GM21367 (cell line): ENCODE measurements around the gene S100A16.
A peak's percentile ranks its signal among the peaks of the same experiment; 100 is the strongest.
"Not testable (repeated sequence)": the region's sequence is repeated elsewhere in the genome, so short reads cannot be mapped to it uniquely, and the experiment has no call there.

ENCODE experiments used
- ATAC-seq: cut with Tn5 transposase; IDR thresholded peaks from one replicate; pipeline ENCODE4 v1.9.1; 2021; ENCODE audit not compliant: unreplicated experiment

The S100A16 gene, protein sequence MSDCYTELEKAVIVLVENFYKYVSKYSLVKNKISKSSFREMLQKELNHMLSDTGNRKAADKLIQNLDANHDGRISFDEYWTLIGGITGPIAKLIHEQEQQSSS

DNA sequence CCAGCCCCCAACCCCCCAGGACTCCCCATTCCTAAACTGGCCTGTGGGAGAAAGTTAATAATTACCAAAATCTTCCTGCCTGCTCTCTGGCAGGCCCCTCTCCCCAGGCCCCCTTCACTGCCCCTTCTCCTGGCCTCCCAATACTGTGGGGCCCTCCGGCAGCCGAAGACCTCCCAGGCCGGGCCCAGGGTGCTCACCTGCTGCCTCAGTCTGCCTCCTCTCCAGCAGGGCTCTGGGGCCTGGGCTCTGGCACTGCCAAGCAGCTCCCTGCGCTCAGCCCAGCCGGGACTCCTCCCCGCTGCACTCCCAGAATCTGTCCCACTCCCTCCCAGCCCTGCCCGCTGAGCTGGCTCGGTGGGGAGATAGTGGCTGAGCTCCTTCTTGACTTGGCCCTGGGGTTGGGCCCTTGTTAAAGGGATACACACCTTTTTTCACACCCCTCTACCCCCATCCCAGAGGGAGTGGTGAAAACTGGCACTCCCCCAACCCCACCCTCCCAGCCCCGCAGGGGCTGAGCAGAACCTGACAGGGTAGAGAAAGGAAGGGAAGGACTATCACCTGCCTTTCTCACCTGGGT lies at the start of gene S100A16:
Gene S100A16 (minus strand): TSS at position 383 of the 577 bp plus-strand sequence. CDS start 4,986 bp downstream, outside the sequence.
- ATAC-seq: no peak

DNA sequence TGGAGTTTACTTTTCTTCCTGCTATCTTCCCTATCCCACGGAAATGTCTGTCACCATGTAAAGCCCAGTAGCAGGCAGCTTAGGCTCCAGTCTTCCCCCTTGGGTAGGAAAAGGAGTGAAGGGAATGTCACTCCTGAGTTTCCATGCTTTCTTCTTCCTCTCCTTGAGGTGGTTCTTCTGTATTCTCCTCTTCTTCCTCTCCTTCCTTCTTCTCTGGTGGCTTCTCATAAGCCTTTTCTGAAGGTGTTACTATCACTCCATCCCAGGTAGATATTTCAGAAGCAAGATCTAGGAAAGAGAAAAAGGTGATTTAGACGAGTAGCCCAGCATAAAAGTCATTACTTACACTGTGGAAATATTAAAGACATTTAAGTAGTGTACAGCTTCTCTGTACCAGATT lies 49.3 kb upstream of the S100A16 start:
- no peak for ATAC-seq

DNA sequence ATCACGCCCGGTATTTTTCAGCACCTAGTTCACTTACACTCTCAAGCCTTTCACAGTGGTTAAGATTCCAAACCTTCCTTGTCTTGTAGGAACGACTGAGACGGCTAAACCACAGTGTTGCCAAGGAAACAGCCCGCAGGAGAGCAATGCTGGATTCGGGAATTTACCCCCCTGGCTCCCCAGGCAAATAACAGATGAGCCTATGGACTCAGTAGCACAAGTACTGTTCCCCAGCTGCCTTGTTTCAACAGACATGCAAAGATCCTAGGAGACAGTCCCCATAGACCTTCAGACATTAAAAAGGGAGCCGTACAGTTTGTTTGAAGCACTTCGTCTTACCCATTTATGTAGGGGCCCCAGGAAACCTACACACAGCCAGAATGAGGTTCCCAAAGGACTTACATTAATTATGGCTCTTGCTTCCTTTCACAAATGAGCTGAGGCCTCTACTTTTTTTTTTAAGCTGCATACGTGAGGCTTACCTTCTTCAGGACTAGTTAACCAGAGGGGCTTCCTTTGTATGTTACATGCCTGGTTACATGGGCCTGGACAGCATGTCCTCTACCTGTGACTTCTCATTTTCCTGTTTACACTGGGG lies 48.3 kb upstream of the S100A16 start:
- no peak for ATAC-seq

DNA sequence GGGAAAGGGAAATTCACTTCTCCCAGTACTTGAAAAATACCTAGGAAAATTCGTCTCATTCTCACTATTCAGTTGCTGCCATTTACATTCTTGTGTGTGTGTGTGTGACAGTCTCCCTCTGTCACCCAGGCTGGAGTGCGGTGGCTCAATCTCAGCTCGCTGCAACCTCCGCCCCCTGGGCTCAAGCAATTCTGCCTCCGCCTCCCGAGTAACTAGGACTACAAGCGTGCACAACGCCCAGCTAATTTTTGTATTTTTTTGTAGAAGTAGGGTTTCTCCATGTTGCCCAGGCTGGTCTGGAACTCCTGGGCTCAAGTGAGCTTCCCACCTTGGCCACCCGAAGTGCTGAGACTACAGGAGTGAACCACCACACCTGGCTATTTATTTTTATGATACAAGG lies 46.7 kb upstream of the S100A16 start:
- no peak for ATAC-seq

DNA sequence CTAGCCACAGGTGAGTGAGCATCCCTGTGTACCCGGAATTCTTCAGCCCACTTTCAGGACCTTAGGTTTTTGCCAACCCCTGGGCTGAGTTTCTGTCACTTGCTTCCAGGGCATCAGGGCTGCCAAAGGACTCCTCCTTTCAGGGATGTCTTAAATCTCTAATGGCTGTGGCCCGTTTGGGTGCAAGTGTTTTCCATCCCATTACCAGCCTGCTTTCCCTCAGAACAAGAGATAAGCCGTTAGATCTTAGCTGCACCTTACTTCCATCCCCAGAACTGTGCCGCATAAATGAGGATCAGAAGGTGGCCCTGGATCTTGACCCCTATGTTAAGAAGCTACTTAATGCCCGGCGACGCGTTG lies 46.2 kb upstream of the S100A16 start:
- ATAC-seq: no peak

DNA sequence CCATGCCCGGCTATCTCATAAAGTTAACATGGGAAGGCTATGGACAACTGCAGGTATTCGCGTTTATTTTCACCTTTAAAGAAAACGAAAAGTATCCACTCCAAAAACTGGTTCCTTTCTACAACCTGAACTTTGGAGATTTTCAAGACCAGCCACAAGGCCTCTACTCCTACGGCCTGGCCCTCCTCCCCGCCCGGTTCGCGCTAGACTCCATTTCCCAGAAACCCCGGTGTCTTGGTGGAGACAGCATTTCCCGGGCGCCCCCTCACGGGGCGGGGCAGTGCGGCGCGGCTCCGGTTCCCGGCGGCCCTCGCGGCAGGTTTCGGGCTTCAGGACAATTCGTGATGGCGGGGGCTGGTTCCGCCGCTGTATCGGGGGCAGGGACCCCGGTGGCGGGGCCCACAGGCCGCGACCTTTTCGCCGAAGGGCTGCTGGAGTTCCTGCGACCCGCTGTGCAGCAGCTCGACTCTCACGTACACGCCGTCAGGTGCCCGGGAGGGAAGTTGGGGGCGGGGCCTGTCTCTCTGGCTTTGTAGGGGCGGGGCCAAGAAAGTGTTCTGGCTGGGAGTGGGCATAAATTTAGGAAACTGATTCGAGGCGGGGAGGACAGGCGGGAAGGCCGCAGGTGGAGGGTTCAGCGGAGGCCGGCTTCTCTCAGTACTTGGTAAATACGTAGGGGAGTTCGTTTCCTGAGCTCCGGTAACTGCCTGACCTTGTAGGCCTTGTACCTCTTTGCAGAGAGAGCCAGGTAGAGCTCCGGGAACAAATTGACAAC lies 45.6 kb upstream of the S100A16 start, which contains the start of gene SNAPIN:
Gene SNAPIN (plus strand): TSS at position 304 of the 775 bp plus-strand sequence. CDS start 41 bp downstream, at position 345.
- peak; percentile 73 for ATAC-seq

DNA sequence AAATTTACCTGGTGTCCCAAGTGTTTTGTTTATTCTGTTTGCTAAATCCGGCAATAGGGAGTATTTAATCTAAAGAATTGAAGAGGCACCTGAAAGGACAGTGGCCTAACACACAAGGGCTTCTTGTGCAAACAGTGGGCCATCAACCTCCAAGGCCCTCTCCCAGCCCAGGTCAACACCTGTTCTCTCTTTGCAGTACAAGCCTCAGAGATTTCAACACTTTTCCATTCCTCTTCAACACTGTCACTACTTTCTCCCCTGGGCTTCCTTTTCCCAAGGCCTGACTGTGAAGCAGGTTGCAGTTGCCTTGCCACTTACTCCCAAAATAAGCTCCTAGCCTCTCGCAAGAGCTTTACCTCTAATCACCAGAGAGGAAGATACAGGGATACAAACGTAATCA lies 42.4 kb upstream of the S100A16 start:
- no peak for ATAC-seq

DNA sequence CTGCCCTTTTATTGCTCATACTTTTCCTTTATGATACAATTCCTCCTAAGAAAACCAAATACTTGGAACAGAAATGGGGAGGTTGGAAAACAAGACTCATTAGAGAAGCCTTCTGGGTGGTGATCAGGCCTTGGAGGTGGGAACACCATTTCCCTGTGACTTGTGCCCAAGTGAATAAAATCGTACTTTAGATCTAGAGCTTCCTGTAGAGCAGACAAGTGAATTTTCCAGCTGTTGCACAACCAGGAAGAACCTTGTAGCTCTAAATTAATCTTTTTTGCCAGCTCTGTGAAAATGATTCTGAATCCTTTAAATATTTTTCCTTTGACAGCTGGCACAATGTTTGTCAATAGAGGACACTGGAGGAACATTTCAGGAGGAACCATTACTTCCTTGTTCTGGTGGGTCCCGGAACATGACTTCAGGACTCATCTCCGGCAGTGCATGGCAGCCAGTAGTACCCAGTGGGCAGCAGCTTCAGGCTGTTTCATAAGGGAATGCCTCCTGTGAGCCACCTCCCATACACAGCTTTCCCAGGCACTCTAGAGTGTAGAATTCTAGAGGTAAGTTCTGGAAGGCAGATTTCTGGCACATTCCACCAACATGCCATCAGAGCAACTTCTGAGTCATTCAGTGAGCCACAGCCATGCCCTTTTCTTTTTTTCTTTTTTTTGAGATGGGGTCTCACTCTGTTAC lies 40.0 kb upstream of the S100A16 start:
- no peak for ATAC-seq

DNA sequence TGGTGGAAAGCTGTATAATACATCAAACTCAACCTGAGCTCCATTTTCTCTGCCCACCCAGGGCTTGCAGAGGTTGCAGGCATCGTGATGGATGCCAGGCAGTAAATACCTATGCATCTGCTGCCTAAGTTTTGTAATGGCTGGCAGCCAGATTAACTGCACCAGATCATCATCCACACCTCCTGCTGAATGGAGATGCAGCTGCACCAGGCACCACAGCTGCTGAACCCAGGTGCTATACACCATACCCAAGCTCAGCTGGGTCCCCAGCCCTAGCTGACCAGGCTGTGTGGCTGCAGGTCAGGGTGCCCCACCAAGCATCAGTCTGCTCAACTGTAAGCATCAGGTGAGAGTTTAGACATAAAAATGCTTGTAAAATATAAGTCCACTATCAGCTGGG lies 38.8 kb upstream of the S100A16 start:
- no peak for ATAC-seq

DNA sequence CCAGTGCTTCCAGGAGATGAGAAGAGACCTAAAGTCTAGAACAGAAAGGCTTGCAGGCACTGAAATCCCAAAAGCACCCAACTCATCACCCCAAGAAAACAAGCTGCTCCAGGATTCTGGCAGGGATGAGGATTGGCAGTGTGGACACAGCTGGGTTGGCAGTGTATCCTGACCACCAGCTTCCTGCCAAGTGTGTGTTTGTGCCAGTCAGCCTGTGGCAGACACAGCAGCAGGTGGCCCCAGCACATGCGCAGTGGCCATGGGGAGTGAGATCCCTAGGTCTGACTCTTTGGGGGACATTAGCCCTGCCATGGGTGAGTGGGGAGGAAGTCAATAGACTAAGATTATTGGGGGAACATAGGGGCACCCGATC lies 36.9 kb upstream of the S100A16 start:
- no peak for ATAC-seq

DNA sequence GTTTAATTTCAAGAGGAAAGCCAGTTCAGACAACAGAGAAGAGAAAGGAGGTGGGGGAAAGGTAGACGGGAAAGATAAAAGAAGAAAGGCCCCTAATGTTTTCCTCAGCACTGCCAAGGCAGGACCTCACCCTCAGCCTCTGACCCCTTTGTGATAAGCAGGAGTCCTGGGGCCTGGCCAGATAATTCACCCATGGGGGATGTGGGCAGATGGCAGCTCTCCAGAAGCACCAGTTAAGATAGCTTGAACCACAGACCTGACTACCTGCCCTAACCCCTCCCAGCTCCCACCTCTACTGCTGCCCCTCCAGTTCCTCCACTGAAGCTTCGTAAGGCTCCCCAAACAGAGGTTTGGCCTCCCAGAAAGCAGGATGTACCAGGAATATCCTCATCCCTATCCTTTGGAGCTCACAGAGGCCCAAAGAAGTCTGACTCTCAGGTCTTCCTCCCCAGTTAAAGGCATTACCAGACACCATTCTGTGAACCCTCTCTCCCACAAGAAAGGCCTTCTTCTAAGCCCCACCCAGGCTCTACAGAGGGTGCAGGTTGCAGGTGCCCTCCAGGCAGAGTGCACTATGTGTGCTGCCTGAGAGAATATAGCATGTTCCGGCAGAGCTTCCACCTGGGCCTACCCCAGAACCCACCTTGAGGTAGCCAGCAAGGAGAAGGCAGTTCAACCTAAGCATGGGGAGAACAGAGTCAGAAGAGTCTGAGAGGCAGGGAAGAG lies 36.4 kb upstream of the S100A16 start:
- ATAC-seq: no peak

DNA sequence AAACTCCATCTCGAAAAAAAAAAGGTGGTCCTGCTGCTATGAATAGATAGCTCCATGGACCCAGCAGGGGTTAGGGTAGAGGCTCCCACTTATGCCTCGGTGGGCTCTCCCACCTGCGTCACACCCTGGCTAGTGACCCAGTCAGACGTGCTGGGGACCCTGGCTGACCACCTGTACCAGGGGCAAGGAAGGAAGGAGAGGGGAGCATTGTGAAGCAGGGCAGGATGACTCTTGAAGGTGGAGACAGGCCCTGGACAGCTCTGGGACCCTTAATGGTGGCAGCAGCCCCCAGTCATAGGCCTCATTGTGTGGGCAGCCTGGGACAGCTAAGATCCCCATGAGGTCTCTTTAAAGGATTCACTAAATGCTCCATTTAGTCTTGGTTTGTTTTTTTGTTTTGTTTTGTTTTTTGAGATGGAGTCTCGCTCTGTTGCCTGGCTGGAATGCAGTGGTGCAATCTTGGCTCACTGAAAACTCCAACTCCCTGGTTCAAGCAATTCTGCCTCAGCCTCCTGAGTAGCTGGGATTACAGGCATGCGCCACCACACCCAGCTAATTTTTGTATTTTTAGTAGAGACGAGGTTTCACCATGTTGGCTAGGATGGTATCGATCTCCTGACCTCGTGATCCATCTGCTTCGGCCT lies 35.2 kb upstream of the S100A16 start:
- ATAC-seq: no peak

DNA sequence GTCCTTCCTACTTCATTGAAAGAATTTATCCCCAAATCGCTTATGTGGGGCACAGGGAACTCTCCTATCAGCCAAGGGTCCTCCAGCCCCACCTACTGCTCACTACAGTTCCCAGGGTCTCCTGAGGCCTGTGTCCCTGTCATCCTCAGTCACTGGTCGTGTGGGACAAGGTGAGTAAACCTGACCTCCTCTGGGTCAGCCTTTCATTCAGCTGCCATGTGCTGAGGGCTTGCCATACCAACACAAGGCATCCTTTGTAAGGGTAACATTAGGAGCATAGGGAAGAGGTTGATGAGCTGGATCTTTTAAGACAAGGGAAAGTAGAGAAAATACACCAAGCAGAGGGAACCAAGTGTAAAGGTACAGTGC lies 34.4 kb upstream of the S100A16 start:
- no peak for ATAC-seq

DNA sequence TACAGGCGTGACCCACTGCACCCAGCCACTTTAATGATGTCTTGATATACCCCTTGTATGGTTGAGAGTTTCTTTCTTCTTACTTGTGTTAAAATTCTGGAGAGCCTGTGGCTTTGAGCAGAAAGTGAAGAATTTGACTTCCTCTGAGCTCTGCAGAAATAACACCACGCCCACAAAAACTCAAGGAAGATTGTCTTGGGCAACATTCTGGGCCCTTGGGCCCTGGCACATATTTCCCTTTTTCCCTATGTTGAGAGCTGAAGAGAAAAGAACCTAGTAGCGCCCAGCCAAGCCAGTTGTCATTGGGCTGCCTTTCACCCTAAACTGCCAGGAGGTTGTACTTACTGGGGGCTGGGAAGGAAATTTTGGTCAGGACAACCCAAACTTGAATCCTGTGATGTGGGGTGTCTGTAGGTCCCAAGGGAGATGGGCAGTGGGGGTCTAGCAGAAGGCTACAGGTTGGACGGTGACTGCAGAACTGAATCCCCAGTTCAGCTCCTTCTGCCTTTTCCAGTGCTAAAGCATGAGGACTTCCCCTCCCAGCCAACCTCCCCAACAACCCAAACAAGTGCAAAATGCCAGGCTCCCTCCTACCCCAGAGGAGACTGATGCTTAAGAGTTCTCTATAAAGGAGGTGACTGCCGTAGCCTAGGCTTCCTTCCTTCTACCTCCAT lies 33.9 kb upstream of the S100A16 start:
- no peak for ATAC-seq

DNA sequence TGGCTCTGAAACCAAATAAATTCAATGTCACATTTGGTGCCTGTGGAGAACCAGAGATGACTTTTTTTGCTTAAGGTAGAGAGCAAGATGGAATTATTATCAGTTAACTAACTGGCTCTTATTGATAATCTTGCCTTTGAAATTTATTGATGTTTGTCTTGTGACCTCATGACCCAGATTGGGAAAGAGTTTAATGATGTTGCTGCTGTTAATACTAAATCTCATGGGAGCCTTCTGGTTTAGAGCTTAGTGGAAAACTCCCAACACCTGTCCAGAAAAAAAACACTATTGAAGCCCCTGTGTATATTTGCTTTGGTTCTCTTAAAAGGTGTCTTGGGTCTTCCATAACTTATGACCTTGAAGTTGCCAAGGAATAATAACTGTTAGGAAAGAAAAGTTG lies 30.9 kb upstream of the S100A16 start:
- ATAC-seq: no peak

DNA sequence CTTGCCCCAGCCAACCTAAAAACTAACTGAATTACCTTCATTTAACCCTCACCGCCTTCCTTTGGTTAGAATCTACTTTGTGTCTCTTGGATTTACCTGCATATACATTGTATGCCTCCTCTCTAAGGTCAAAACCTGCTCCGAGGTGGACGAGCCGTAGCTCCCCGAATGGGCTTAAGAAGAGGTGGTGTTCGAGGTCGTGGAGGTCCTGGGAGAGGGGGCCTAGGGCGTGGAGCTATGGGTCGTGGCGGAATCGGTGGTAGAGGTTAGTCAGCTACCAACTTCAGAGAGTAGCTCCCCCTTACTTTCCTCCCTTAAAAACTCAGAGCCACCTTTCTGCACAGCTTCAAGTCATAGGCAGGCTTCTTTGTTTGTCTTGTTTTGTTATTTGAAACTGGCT lies 30.2 kb upstream of the S100A16 start:
- ATAC-seq: no peak

DNA sequence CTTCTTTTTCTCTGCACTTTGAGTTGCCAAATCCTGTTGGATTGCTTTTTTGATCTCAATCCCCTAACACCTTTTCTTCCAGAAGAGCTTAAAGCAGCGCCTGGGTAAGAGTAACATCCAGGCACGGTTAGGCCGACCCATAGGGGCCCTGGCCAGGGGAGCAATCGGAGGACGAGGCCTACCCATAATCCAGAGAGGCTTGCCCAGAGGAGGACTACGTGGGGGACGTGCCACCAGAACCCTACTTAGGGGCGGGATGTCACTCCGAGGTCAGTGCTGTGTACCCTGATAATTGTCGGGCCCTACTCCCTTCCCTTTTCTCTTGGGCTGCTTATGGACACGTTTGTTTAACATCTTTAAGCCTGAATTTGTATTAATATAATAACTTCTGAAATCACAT lies 29.2 kb upstream of the S100A16 start:
- ATAC-seq: no peak

DNA sequence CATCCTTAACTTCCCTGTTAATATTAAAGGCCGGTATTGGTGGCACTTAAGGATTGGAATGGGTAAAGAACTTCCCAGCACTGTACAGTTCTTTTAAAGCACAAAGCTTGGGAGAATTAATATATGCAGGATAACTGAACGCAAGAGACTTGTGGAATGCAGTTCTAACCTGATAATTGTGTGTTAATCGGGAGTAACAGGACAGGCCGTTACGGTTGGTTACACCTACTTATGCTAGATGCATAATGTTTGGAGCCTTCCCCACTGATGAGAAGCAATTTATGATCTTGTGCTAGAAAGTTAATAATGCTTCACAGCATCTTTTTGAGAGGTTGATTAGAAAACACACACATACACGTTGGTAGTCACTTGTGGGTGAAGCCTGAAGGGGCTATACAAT lies 27.9 kb upstream of the S100A16 start:
- ATAC-seq: no peak

DNA sequence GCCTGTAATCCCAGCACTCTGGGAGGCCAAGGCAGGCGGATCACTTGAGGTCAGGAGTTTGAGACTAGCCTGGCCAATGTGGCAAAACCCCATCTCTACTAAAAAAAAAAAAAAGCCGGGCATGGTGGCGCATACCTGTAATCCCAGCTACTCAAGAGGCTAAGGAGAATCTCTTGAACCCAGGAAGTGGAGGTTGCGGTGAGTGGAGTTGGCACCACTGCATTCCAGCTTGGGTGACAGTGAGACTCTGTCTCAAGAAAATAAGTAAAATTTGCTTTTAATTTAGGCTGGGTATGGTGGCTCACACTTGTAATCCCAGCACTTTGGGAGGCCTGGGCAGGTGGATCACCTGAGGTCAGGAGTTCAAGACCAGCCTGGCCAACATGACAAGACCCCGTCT lies 27.3 kb upstream of the S100A16 start:
- ATAC-seq: not testable (repeated sequence)

DNA sequence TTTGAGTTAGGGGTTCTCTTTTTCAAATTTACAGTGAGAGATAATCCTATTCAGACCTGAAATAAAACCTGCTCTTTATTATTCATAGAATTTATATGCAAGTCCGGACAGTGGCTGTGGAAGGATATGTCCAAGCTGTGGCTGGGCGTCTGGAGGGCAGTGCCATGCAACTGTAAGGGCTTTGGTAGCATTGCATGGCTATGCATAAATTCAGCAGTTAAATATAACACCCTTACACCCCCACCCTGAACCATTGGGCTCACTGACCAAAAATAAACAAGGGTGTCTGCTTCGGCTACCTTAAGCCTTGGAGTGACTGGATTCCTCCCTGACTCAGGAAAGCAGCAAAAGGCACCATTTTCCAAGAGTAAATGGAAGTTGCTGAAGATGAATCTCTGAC lies 26.3 kb upstream of the S100A16 start:
- ATAC-seq: no peak
